NCI-H510A treated with DMSO at 0.1 percent for 48 hours (cell line): ENCODE measurements around the gene SLC1A4.
"Not testable (repeated sequence)": the region's sequence is repeated elsewhere in the genome, so short reads cannot be mapped to it uniquely, and the experiment has no call there.

Experiments used
- DNase-seq: peaks from one replicate; lab custom pipeline; 2025; lab: John Stamatoyannopoulos, UW

Gene SLC1A4

DNA sequence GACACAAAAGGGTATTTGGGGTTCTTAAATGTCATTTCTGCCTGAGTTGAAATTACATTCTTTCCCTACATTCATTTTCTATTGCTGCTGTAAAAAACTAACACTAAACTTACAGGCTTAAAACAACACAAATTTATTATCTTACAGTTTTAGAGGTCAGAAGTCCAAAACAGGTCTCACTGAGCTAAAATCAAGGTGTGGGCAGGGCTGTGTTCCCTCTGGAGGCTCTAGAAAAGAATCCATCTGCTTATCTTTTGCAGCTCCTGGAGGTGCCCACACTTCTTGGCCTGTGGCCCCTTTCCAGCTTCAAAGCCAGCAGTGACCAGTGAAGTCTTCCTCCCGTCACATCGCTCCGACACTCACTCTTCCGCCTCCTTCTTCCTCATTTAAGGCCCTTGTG lies 23.2 kb upstream of the SLC1A4 start:
- no peak for DNase-seq

- DNase-seq = no peak
Measured at GRCh38 chr2:64966839-64967238, 22.4 kb upstream of the SLC1A4 start.

GRCh38 chr2:64967601-64968000 lies 21.6 kb upstream of the SLC1A4 start:
- DNase-seq = no peak

DNA sequence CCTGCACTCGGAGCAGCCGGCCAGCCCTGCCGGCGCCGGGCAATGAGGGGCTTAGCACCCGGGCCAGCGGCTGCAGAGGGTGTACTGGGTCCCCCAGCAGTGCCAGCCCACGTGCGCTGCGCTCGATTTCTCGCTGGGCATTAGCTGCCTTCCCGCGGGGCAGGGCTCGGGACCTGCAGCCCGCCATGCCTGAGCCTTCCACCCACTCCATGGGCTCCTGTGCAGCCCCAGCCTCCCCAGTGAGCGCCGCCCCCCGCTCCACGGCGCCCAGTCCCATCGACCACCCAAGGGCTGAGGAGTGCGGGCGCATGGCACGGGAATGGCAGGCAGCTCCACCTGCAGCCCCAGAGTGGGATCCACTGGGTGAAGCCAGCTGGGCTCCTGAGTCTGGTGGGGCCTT lies 20.1 kb upstream of the SLC1A4 start:
- DNase-seq = not testable (repeated sequence)

- no peak for DNase-seq
Measured at GRCh38 chr2:64970495-64970894, 18.7 kb upstream of the SLC1A4 start.

DNA sequence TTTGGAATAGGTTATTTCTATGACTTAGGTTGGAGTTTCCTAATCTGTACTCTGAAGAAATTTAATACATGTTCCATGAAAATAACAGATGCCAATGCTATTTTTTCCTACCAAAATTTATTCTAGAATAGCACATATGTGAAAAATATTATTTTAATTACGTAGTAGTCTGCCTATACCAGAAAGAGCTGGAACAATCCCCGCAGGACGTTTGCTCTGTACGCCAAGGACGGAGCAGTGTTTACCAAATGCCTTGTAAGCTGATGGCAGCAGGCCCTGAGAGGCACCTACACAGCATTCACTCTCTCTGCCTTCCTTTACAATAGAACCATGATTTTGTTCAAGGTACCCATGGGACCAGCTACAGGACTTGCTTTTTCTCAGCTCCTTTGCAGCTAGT lies 16.8 kb upstream of the SLC1A4 start:
- no peak for DNase-seq

- no peak for DNase-seq
Measured at GRCh38 chr2:64972876-64973275, 16.3 kb upstream of the SLC1A4 start.

DNA sequence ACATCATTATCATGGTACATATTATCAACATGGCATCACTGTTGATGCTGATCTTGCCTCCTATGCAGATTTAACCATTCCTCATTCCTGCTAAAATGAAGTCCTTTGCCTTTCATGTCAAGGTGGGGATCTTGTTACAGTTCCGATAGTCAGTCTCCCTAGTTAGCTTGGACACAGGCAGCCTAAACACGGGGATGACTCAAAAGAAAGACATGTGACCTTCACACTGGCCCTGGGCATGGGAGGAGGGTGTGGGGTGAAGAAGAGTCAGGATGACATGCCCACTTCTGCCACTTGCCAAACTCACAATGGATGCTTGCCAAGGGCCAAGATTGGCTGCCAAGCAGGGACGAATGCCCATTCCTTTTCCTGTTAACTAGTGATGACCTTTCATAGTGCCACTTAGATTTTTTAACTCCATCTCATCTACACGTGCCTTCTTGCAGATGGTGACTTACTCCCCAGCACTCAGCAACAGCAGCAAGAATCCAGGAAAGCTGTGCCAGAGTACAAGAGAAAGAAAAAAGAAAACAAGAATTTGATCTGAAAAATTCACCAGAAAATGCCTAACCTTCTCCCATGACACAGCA lies 13.9 kb upstream of the SLC1A4 start:
- no peak for DNase-seq

- no peak for DNase-seq
Measured at GRCh38 chr2:64976276-64976675, 12.9 kb upstream of the SLC1A4 start.

DNA sequence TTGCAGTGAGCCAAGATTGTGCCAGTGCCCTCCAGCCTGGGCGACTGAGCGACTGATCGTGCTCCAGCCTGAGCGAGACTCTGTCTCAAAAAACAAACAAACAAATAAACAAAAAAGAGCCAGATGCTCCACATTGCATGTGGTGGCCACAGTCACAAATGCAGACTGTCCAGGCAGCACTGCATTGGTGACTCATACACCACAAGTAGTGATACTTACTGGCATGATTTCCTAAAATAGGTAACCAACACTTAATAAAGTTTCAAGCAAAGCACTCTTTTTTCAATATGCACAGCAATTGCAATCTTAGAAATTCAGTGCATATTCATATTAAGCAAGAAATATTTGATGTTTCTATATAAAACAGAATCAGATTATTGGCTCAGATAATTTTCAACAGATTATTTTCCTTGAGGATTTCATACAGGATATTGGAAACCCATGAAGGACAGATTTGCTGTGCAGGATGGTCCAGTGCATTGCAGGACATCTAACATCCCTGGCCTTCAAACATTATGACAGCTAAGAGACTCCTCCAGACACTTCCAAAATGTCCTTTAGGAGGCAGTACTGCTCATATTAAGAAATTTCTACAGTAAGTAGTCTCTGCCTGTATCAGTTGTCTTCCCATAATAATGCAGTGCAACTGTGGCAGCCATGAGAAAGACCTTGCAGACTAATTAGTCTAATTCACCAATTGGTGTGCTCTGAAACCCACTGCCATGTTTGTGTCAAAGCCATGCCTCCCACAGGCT lies 10.5 kb upstream of the SLC1A4 start:
- DNase-seq = no peak

DNA sequence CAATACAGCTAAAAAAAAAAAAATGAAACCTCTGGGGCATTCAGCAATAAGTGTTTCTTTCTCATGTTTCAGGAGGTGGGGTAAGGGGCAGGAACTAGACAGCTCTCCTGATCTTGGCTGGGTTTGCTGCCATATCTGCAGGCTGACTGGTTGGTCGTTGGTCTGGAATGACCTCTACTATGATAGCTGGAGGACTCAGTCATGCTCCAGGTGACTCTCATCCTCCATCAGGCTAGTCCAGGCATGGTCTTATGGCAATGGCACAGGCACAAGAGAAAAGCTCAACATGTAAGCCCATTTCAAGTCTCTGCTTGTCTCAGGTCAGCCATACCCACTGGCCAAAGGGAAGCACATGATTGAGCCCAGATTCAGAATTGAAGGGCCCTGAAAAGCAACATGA lies 9.5 kb upstream of the SLC1A4 start:
- DNase-seq = no peak

- DNase-seq = no peak
Measured at GRCh38 chr2:64980183-64980582, 9.0 kb upstream of the SLC1A4 start.

GRCh38 chr2:64982311-64982857 lies 6.8 kb upstream of the SLC1A4 start:
- no peak for DNase-seq

- no peak for DNase-seq
Measured at GRCh38 chr2:64982932-64983331, 6.3 kb upstream of the SLC1A4 start.

DNA sequence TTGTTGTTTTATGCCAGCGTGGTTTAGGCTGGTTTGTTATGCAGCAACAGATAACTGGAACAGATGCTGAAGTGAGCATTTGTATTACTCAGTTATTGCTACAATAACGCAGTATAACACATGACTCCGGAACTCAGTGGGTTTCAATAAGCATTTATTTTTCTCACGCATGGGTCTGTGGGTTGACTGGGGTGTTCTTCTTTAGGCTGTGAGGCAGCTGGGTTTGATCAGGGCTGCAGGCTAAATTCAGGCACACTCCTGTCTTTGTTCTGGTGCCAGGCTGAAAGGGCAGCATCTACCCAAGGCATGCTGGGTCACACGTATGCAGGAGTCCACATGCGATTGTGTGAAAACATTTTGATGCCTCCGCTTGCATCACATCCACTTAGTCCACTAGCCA lies 3.8 kb upstream of the SLC1A4 start:
- no peak for DNase-seq

DNA sequence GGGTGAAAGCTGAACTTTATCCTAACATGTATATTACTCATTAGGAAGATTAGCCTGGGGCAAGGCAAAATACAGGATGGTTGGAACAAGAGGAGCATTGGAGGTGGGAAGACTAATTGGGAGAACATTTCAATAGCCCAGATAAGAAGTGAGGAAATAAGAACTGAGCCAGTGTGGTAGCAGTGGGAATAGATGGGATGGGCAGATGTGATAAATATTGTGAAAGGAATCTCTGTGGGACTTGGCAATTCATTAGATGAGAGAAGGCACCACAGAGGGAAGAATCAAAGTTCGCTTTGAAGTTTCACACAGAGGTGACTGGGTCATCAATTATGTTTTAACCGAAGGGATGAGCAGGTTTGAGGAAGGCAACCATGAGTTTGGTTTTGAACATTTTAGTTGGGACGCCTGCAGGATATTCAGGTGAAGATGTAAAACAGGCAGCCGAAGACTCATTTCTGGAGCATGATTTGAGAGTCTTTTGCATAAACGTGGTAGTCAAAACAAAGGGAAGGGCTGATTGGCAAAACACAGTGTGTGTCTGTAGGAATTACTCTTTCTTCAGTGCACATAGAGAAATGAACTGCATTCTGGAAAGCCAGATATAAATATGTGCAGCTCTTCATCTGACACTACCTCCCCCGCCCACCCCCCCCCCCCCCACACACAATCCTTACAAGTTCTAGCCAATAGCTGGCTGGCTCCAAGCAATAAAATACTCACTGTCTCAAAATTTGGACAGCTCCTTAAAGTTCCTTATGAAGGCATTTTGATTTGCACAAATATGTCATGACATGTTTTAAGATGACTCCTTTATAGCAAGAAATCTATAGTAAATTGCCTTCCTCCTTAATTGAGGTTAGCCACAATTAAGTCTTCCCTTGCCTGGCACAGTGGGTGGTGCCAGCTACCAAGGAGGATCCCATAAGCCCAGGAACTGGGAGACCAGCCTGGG lies 1.9 kb upstream of the SLC1A4 start:
- no peak for DNase-seq

DNA sequence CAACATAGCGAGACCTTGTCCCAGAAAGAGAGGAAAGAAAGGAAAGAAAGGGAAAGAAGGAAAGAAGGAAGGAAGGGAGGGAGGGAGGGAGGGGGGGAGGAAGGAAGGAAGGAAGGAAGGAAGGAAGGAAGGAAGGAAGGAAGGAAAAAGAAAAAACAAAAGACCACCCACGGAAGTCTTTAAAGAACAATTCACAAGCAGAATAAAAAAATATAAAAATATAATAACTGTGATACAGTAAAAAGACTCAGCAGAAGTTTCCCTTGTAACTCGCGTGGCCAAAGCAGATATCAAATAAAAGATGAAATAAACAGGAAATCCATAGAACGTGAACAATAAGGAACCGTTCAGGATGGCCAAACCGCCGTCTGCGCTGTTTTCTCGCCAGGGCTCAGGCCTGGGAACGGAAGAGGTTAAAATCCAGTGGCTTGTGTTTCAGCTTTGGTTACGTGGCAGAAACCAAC lies 1.2 kb upstream of the SLC1A4 start:
- peak; percentile 71 for DNase-seq

GRCh38 chr2:64988420-64989125 lies 626 bp upstream of the SLC1A4 start:
- peak; percentile 63 for DNase-seq

- peak; percentile 39 for DNase-seq
Measured at GRCh38 chr2:64989982-64990614, 899 bp downstream of the SLC1A4 start.

GRCh38 chr2:64990876-64991275 lies 1.7 kb downstream of the SLC1A4 start:
- DNase-seq = no peak

- no peak for DNase-seq
Measured at GRCh38 chr2:64992218-64992617, 3.0 kb downstream of the SLC1A4 start.
